NCI-H2227 treated with DMSO at 0.1 percent for 48 hours (cell line): Measurements from ENCODE around the gene ATG9A.
A peak's percentile ranks its signal among the peaks of the same experiment; 100 is the strongest.

Experiments
- DNase-seq: peaks from one replicate; lab custom pipeline; 2025; lab: John Stamatoyannopoulos, UW

The ATG9A gene

DNA sequence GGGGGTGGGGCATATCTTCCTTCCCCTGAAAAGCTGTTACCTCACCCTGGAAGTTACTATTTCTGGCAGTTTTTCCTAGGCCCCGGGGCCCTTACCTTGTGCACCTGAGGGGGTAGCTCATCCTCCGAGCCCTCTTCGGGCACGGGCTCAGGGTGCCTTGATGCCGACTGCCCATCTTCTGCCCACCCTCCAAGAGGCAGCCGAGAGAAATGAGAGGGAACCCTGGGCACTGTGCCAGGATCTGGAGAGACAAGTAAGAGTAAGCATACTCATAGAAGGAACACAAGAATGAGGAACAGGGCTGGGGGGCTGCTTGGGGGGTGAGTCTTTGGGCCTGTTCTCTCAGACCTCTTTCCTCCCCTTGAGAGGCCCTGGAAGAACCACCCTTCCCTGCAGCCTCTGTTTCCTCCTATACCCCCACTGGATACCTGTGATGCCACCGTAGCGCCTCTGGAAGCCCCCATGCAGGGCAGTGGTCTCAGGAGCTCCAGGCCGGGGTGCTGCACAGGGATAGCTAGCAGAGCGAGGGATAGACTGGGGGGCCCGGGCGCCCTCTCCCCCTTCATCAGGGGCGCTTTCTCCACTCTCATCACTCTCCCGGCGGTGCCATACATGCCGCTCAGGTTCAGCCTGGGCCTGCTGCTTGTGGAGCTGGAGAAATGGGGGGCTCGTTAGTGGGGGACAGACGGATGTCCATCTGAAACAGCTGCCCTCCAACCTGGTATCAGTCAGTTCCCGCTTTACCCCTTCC lies 8.6 kb downstream of the ATG9A start:
- DNase-seq: no peak

DNA sequence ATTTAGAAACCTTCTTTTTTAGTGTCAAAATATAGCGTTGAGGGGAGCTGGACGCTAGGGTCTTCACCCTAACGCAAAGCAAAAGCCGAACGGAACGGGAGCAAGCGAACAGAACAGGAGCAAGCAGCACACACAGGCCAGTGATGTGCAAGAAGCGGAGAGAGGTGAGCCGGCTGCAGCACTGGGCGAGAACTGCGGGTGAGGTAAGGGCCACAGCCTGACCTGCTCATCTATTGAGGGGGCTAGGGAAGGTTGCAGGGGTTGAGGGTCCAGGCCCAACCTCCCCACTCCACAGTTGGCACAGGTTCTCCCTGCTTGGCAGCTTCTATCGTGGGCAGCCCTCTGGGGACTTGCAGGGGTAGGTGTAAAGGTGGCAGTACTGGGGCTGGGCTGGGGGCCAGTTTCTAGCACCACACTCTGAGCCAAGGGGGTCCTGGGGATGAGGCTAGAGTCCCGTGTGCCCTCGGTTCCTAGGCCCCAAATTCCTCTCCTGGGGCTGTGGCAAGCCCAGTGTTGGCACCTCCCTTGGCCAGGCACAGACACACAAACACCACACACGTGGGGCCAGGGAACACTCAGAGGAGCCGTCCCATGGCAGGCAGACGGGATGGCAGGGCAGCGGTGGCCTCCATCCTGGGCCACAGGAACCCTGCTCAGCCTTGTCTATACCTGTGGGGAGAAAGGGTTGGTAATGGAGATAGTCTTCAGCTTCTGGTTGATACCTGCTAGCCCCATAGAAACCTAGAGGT lies 9.5 kb downstream of the ATG9A start:
- no peak for DNase-seq

DNA sequence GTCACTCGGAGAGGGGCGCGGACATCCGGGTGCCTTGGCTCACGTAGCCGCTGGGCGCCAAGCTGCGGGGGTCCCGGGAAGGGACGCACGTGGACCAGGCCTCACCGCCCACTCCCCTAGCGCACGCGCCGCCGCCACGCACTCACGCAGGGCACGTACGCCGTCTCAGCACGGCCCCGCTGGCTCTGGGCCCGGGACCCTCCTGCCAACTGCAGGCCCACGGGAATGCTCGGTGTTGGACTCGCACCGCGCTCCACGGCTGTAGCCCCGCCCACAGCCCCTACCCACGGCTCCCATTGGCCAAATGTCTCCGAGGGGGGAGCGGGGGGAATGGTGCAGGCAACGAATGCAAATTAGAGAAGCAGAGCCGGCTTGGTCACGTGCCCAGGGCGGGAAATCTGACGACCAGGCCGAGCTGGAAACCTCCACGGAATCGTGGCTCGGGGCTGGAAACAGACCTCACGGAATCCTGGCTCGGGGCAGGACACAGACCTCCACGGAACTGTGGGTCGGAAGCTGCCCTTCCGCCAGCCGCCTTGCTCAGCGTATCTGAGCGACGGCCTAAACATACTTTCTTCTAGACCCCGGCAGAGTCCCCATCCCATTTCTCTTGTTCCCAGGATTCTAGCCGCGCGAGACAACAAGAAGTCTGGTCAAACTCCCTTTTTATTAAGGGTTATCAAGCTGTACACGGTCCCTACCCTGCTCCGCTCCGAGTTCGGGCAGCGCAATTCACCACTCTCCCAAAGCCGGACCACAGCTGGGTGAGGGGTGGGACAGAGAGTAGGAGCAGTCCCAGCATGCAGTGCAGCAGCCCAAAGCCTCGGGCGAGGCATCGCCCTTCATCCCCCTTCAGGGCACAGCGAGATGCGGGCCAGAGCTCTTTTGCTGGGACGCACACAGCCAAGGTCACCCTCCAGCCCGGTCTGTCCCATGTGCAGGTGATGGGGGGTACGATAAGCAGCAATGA lies 10.4 kb downstream of the ATG9A start, which contains the start of gene ABCB6:
TSS of gene ABCB6 (minus strand) at position 227 of the 970 bp plus-strand sequence. CDS start 285 bp downstream, outside the sequence.
- DNase-seq: peak; percentile 96

DNA sequence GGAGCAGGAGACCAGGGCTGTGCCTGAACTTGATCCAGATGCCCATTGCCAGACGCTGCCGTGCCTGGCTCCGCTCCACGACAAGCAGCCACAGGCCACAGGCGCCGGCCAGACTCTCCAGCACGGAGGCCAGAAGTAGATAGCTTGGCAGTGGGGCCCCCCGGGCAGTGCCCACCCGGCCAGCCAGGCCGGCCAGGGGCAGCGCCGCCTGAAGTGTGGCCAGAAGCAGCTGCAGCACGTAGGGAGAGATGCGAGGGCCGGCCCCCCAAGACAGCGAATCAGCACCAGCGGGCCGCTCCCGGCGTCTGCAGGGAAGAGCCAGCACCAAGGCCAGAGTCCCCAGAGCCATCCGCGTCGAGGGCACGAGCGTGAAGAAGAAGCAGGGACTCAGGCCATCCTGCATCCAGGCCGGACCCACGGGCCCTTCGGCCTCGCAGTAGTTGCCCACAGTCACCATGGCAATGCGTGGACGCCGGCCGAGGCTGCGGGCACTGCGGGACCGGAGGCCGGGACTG lies 11.2 kb downstream of the ATG9A start:
- DNase-seq: peak; percentile 49

DNA sequence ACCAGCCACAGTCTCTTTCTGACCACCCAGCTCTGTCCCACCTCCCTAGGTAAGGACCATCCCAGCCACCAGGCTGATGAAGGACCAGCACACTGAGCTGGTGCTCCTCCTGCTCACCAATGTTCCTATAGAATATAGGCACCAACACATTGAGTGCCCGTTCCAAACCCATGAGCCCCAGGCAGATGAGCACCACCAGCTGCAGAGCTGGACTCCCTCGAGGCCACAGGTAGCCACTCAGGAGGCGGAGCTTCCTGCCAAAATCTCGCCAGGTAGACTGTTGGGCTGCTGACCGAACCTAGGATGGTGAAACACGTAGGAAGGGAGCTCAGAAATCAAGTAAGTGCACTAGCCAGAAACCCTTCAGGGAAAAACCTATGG lies 12.9 kb downstream of the ATG9A start:
- no peak for DNase-seq

DNA sequence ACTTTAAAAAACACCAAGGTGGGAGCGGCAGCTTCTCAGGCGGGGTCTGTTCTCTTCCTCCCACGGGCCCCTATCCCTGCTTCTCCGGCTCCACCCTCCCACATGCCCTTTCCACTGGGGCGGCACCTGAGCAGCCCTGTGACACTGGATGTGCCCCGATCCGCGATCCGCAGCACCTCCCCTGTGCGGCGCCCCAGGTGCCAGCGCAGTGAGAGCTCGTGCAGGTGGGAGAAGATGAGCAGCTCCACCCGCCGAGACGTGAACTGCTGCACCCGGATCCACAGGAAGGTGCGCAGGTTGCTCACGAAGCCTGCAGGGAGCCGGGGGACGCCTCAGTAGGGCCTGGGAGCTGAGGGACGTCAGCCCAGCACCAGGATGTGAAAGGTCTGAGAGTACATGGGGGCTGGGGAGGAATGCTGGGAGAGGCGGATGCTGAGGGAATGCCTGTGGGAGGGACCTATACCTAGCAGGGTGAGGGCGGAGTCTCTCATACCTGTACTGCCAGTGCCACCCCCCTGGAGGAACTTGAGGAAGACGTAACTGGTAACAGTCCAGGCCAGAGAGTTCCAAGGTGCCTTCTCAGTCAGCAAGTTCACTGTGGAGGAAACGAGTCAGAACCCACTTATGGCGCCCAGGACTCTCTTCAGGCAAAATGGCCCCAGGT lies 13.4 kb downstream of the ATG9A start:
- DNase-seq: no peak

DNA sequence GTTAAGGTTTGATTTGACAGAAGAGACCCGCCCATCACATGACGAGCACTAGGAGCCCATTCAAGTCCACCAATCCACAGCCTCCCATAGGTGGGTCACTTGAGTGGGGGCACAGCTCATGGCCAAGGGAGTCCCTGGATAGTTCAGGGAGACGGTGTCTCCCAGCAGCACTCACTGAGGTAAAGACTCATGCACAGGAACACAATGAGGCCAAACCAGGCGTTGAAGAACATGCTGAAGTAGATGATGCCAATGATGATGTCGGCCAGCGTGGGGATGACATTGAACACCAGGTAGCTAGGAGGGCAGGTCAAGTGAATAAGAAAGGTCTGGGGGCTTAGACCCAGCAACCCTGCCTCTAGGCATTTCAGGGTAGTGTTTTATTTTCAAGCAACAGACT lies 14.7 kb downstream of the ATG9A start:
- DNase-seq: no peak

DNA sequence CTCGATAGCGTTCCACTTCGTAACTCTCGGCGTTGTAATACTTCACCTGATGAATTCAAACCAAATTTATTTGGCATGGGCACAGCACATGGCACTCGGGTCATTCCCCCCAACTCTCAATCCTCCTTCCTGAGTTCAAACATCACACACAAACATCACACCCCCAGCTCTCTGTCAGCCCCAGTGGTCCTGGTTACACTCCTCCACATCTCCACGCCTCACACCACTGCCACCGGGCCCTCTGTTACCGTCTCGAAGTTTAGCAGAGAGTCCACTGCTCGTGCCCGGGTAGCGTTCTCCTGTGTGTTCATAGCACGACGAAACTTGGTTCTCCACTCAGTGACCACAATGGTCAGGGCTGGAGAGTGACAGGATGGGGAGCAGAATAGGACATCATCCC lies 15.3 kb downstream of the ATG9A start:
- DNase-seq: no peak

DNA sequence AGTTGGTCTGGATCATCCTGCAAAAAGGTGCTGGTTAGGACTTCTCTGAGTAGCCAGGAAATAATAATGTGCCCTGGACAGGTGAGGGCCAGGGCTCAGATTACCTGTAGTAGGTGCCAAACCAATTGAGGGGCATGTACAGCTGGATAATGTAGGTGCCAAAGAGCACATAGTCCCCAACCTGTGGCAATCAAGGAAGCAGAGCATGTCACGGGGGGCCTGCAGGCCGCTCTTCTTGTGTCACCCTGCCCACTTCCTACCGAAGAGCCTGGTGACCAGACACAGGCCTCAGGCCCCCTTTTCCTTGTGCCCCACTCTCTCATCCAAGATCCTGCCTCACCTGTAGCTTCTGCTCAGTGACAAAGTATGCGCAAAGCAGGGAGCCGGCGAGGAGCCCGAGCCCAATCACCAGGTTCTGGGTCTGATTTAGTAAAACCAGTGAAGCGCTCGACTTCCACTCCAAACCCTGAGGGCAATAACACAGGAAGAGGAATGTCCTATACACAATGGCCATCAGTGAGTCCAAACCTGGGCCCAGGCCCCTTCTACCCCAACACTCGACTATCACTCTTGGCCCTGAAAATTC lies 15.9 kb downstream of the ATG9A start:
- DNase-seq: no peak

DNA sequence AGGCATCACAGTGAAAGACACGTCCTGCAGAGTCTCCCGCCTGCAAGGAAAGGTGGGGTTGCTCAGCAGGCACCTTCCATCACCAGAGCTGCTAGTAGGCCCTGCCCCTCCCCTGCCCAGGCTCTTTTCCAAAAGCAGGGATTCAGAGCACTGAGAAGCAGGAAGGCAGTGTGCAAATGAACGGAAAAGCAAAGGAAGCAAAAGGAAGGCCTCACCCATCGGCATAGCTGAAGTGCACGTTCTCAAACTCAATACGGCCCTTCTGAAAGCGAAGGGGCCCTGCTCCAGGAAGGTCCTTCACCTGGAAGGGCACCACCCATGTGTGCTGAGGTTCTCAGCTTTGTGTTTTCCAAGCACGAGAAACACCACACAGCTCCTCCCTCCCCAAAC lies 16.4 kb downstream of the ATG9A start:
- no peak for DNase-seq

DNA sequence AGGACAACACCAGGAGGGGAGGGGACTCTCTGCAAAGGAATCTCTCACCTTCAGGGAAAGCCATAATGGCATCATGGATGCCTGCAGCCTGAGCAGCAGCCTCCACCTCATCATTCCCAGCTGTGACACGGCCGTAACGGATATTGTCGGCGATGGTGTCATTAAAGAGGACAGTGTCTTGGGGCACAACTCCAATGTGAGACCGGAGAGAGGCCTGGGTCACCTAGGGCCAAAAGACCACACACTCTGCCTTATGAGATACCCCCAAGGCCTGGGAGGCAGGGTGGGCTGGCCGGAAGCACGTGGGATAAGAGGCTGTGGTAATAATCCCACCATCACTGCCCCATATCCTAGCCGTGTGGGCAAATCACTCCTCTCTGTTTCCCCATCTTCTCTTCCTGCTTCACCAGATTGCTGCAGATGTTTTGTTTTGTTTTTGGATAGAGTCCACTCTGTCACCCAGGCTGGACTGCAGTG lies 18.5 kb downstream of the ATG9A start:
- no peak for DNase-seq

DNA sequence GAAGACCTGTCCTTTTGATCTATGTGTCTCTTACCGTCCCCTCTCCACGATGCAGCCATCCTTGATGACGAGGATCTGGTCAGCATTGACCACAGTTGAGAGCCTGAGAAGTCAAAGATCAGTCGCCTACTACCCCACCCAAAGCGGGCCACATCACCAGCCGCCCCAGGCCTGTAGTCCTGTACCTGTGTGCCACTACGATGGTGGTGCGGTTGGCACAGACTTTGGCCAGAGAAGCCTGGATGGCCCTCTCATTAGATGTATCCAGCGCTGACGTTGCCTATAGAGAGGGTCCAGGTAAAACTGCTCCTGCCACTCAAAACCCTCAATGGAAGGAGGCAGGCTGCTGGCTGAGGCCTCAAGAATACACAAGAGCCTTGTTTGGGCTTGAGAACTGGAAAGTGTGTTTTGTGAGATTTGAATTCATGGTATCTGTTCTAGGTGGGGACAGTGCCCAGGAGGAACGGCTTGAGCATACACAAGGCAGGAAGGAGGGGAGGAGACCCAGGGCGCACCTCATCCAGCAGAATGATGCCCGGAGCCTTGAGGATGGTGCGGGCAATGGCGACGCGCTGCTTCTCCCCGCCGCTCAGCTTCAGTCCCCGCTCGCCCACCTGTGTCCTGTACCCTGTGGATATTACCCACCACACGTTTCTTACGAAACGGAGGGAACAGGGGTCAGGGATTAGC lies 19.1 kb downstream of the ATG9A start:
- DNase-seq: no peak

DNA sequence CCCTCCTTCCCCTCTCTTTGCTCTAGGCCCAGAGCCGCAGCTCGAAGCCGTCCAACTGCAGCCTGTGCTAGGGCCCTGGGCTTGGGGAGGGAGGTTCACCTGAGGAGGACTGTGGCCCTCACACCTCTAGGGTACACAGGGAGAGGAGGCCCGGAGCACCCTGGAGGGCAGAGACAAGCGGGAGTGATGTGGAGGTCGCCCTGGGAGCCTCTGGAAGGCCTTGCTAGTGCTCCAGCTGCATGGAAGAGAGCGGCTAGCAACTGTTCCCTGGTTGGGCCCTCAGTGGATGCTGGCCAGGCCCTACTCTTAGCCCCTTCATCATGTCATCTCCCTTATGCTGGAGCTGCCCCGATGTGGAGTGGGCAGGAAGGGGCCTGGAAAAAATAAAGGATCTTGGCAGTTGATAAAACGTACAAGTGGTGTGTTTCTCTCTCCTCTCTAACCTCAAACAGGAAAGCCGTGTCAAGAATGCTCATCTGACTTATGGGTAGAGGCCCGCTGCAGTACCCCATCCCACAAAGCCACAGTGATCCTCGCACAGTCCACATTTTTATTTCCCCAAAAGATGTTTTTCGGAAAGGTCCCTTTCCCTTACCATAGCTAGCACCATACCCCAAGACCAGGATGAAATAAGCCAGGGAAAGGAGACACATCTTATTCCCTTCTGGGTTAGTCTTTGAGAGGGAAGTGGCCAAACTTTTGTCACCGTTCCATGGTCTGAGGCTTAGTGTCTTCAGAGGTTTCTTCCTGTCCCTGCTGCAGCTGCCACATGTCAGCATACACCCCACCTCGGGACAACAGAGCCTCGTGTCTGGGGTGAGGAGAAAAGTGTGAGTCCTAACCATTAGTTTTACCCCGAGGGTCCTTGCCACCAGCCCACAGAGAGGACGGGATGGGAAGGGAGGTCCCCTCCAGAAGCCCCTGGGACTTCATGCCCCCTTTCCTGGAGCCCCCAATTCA lies 19.9 kb downstream of the ATG9A start:
- DNase-seq: no peak

DNA sequence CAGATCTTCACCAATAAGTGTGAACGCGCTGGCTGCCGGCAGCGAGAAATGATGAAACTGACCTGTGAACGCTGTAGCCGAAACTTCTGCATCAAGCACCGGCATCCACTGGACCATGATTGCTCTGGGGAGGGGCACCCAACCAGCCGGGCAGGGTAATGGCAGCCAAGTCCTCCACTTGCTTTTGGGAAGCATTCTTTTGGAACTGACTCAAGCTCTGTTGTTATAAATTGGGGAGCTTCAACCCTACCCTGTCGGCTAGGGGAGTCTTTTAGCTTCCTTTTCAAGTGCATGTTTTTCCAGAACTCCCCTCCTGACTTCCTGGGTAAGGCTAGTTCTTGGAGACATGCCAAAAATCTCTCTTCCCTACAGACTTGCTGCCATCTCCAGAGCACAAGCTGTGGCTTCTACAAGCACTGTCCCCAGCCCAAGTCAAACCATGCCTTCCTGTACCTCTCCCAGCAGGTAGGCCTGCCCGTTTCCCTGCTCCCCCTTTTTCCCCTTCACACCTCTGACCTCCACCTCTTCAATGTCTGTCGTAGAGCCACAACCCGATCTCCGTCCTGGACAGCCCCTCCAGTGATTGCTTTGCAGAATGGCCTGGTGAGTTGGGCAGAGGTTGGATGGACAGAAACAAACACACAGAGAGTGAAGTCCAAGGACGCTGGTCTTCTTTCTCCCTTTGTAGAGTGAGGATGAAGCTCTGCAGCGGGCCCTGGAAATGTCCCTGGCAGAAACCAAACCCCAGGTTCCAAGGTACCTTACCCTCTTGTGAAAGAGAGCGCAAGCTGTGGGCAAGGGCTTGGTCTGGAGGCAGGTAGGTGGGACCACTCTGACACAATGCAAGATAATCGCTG lies 21.3 kb downstream of the ATG9A start:
- DNase-seq: peak; percentile 45

DNA sequence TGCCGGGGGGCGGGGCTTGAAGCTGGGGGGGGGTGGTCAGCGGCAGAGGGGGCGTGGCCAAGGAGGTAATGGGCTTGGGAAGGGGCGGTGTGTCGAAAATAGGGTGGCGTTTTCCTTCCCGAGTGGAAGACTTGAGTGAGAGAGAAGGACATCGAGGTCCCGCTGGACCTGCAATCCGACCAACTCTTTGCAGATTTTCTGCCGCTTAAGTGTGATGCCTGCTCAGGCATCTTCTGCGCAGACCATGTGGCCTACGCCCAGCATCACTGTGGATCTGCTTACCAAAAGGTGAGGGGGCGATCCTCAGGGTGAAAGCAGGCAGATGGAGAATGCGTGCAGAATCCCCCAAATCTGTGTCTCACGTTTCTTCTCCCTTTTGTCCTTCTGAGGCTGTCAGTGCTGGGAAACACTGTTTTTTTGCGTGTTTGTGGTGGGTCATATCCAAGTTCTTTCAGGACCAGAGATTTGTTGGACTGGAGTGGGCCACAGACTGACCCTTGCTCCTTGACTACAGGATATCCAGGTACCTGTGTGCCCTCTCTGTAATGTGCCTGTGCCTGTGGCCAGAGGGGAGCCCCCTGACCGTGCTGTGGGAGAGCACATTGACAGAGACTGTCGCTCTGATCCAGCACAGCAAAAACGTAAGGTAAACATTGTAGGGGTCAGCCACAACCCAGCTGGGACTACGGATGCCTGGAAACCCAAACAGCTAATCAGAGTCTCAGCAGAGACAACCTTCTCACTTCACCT lies 22.1 kb downstream of the ATG9A start:
- no peak for DNase-seq

DNA sequence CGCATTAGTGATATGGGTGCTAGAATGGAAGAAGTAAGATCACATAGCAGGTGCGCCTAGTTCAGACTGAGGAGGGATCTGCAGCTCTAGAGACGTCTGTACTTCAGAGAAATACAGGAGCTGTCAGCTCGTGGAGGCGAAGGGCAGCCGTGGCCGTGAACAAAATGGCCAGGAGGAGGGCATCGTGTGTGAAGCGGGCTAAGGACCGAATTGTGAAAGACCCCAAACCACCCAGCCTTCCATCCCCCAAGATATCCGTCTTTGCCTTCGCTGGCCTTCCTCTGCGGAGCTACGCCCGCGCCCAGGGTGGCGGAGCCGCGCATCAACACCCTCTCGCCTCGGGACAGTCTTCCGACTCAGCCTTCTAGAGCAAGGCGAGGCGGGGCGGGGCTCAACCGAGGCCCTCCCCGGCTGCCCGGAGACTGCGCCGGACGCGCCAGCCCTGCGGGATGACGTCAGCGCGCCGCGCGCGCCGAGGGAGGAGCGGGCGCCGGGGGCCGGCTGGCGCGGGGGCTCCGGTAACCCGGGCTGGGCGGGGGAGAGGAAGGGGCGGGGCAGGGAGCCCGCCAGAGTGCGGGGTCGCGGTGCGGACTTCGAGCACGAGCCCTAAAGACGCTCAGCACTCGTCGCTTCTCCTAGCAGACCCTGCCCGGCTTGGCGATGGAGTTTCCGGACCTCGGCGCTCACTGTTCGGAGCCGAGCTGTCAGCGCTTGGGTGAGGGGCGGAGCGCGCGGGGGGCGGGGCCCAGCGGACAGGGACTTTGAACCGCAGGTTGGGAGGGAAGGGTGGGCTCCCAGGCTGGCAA lies 22.9 kb downstream of the ATG9A start, which contains the start of gene ZFAND2B:
TSS of gene ZFAND2B (plus strand) at position 455 of the 806 bp plus-strand sequence. CDS start at position 661, 206 bp downstream.
- DNase-seq: peak; percentile 96

DNA sequence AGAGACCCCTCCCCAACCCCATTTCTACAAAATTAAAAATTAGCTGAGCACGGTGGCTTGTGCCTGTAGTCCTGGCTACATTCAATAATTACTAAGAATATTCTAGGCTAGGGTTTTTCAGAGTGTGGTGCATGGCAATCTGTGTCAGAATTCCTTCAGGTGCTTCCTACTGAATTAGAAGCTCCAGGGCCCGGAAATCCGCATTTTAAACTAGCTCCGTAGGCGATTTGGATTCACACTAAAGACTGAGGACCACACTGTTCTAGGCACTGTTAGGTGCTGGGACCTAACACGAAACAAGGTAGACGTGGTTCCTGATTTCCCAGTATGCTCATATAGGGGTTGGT lies 23.5 kb downstream of the ATG9A start:
- DNase-seq: no peak
